Caco-2 (cell line): ENCODE measurements around the gene ALDH5A1. TPM values are rescaled to one million over a fixed set of nuclear protein-coding genes. Genes with fewer than 3 reads are reported as not detected.

Source experiments
- BruUV-seq: library from RNA; stranded (reverse); fragments of 400-500 nt; replicated peaks from 2 replicates; lab custom pipeline; 2021; lab: Mats Ljungman, UMichigan
- CTCF ChIA-PET: fragments of 300-600 bp; sonication (Branson Sonifier 250); formaldehyde crosslinking; loops from one replicate; lab custom pipeline; 2022; ENCODE audit warnings: antibody characterized with exemption; lab: Charles Lee
- POLR2A ChIA-PET: fragments of 300-600 bp; sonication (Branson Sonifier 250); formaldehyde crosslinking; loops from one replicate; lab custom pipeline; 2022; ENCODE audit warnings: antibody characterized with exemption; lab: Charles Lee
- DNase-seq, 2 experiments: peaks; one replicate each; pipeline versions ENCODE4 v3.0.0 to v3.0.0-alpha.2; 2020 to 2022
- H3K27me3 ChIP-seq: replicated peaks from 2 replicates; pipeline ENCODE4 v1.6.0; 2011; ENCODE audit warnings: low read length; ENCODE audit not compliant: control insufficient read depth, insufficient read depth
- H3K36me3 ChIP-seq: 2 replicates; pipeline ENCODE4 v1.5.1; 2011; ENCODE audit warnings: low read length; ENCODE audit not compliant: control insufficient read depth, insufficient read depth
- H3K4me1 ChIP-seq: fragments of 250-450 bp; sonication (Bioruptor Pico); 2 replicates; pipeline ENCODE4 v1.5.1; 2020; ENCODE audit warnings: mild to moderate bottlenecking
- H3K4me3 ChIP-seq: 2 replicates; pipeline ENCODE4 v1.5.1; 2011; ENCODE audit warnings: low read depth, mild to moderate bottlenecking, control low read depth, low read length
- H3K9me3 ChIP-seq: fragments of 250-450 bp; sonication (Bioruptor Pico); 2 replicates; pipeline ENCODE4 v1.5.1; 2020; ENCODE audit warnings: mild to moderate bottlenecking, moderate library complexity
- H3K27ac Mint-ChIP-seq: one replicate; pipeline ENCODE4 v1.8.0; 2022; ENCODE audit warnings: mixed read lengths; ENCODE audit not compliant: unreplicated experiment
- H3K27me3 Mint-ChIP-seq: one replicate; pipeline ENCODE4 v1.8.0; 2022; ENCODE audit warnings: mixed read lengths; ENCODE audit not compliant: insufficient read depth, unreplicated experiment
- H3K36me3 Mint-ChIP-seq: one replicate; pipeline ENCODE4 v1.8.0; 2022; ENCODE audit warnings: mild to moderate bottlenecking, mixed read lengths; ENCODE audit not compliant: insufficient read depth, unreplicated experiment
- H3K4me1 Mint-ChIP-seq: one replicate; pipeline ENCODE4 v1.8.0; 2022; ENCODE audit warnings: low read depth, mixed read lengths; ENCODE audit not compliant: unreplicated experiment
- H3K4me3 Mint-ChIP-seq: one replicate; pipeline ENCODE4 v1.8.0; 2022; ENCODE audit warnings: mild to moderate bottlenecking, moderate library complexity, mixed read lengths; ENCODE audit not compliant: unreplicated experiment
- H3K9me3 Mint-ChIP-seq: one replicate; pipeline ENCODE4 v1.8.0; 2022; ENCODE audit warnings: mixed read lengths; ENCODE audit not compliant: unreplicated experiment
- intact Hi-C: fragments of 100-400 bp; cut with micrococcal nuclease; formaldehyde crosslinking; loops from one replicate; pipeline ENCODE4 v1.10.0; 2022; ENCODE audit not compliant: unreplicated experiment
- total RNA-seq: library from RNA; stranded (reverse); gene quantifications from 2 replicates; pipeline ENCODE4 v1.2.3, GENCODE V29; 2022
- TF ChIP-seq, protein P1 (sequence below), 2 experiments: fragments of 200-600 bp in 1 of 2; IDR thresholded peaks; 1 replicate in 1 of 2; 2 replicates in 1 of 2; pipeline versions ENCODE4 v1.5.1 to v1.8.0; 2011 to 2022; ENCODE audit warnings: antibody characterized with exemption in 1 of 2, control low read depth in 1 of 2, inconsistent platforms in 1 of 2, low read depth in 1 of 2, low read length in 1 of 2, mild to moderate bottlenecking in 1 of 2, moderate library complexity in 1 of 2; ENCODE audit not compliant: insufficient read depth in 1 of 2, severe bottlenecking in 1 of 2, unreplicated experiment in 1 of 2

ALDH5A1 gene
- total RNA-seq, 1 experiment from 2014 or later, result 45.3 TPM

- peaks cover 11% of the 10 kb centered on the region for H3K4me1 Mint-ChIP-seq
- H3K36me3 Mint-ChIP-seq, result no peaks in the 10 kb centered on the region
- no peak overlapping the region for H3K27ac Mint-ChIP-seq
- CTCF ChIA-PET, result interaction anchor here (0.7 kb wide), 2 partner anchors 14 to 54 kb away, joined by 3 read pairs; no protein-coding TSS in a partner anchor
- Histone ChIP-seq H3K4me1 (peaks cover 10% of the 10 kb centered on the region), H3K36me3 (no peaks in the 10 kb centered on the region), H3K4me3 (no peak overlapping the region), H3K27me3 (no peaks in the 10 kb centered on the region), H3K9me3 (no peaks in the 10 kb centered on the region)
- no peaks in the 10 kb centered on the region for H3K9me3 Mint-ChIP-seq
- POLR2A ChIA-PET, result interaction anchor here (0.6 kb wide), 1 partner anchor 198 kb away, joined by 5 read pairs; no protein-coding TSS in a partner anchor
- no peak for DNase-seq
- H3K27me3 Mint-ChIP-seq, result no peaks in the 10 kb centered on the region
- TF ChIP-seq, protein P1, sequence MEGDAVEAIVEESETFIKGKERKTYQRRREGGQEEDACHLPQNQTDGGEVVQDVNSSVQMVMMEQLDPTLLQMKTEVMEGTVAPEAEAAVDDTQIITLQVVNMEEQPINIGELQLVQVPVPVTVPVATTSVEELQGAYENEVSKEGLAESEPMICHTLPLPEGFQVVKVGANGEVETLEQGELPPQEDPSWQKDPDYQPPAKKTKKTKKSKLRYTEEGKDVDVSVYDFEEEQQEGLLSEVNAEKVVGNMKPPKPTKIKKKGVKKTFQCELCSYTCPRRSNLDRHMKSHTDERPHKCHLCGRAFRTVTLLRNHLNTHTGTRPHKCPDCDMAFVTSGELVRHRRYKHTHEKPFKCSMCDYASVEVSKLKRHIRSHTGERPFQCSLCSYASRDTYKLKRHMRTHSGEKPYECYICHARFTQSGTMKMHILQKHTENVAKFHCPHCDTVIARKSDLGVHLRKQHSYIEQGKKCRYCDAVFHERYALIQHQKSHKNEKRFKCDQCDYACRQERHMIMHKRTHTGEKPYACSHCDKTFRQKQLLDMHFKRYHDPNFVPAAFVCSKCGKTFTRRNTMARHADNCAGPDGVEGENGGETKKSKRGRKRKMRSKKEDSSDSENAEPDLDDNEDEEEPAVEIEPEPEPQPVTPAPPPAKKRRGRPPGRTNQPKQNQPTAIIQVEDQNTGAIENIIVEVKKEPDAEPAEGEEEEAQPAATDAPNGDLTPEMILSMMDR (IDR thresholded peaks at IDR 0.05; ENCODE audit: insufficient read depth in 1 of 2, low read depth in 1 of 2, low read length in 1 of 2, severe bottlenecking in 1 of 2, unreplicated experiment in 1 of 2), result no peak
- intact Hi-C loops, result no loop called here
- no TSS peak for BruUV-seq
- H3K4me3 Mint-ChIP-seq, result no peak overlapping the region
These were observed 56.4 kb downstream of the ALDH5A1 start for GRCh38 chr6:24551139-24551538.

DNA sequence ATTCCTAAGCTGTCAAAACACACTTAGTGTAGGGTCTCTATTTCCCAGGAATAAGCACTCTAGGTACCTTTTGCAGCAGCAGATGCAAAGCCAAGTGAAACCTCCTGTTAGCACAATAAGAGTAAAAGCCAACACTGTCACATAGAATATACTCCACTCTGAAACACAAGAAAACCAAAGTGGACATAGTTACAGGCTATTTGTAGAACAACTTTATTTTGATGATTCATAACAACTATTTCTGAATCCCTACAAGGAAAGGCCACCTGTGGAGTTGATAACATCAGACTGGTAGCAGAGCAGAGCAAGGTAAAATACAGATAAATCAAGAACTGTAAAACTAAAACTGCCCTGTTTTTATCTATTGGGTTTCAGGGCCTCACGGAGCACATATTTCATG is 59.7 kb downstream of the ALDH5A1 start:
- intact Hi-C loops, result no loop called here
- no peak overlapping the region for H3K27ac Mint-ChIP-seq
- no peaks in the 10 kb centered on the region for H3K36me3 ChIP-seq
- ChIA-PET POLR2A (no interaction called here), CTCF (no interaction called here)
- no peaks in the 10 kb centered on the region for H3K9me3 Mint-ChIP-seq
- TF ChIP-seq, protein P1 (IDR thresholded peaks at IDR 0.05; ENCODE audit: insufficient read depth in 1 of 2, low read depth in 1 of 2, low read length in 1 of 2, severe bottlenecking in 1 of 2, unreplicated experiment in 1 of 2), result no peak
- H3K27me3 Mint-ChIP-seq, result no peaks in the 10 kb centered on the region
- no TSS peak for BruUV-seq
- no peak overlapping the region for H3K4me3 Mint-ChIP-seq
- H3K4me3 ChIP-seq, result no peak overlapping the region
- no peaks in the 10 kb centered on the region for H3K36me3 Mint-ChIP-seq
- peaks cover 7% of the 10 kb centered on the region for H3K4me1 ChIP-seq
- no peaks in the 10 kb centered on the region for H3K9me3 ChIP-seq
- peaks cover 9% of the 10 kb centered on the region for H3K4me1 Mint-ChIP-seq
- no peak for DNase-seq
- no peaks in the 10 kb centered on the region for H3K27me3 ChIP-seq

DNA sequence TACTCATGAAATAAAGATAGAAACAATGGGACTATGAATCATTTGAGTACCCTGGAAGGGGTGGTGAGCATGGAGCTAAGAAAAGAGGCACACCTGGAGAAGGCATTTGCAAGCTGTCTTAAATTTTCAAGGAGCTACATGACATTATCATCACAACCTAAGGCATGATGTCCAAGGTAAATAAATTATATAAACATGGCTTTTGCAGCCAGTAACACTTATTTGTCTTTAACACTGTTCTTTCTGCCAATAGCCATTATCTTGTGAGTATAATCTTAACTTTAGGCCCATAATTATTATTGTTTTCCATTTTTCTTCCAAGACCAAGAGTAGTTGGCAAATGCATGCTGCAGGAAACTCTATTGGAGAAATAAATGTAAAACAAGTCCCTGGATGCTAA is 63.7 kb downstream of the ALDH5A1 start:
- POLR2A ChIA-PET, result no interaction called here
- Mint-ChIP-seq H3K4me3 (no peak overlapping the region), H3K9me3 (no peaks in the 10 kb centered on the region), H3K36me3 (no peaks in the 10 kb centered on the region), H3K4me1 (no peaks in the 10 kb centered on the region), H3K27ac (no peak overlapping the region), H3K27me3 (peaks cover 7% of the 10 kb centered on the region)
- no TSS peak for BruUV-seq
- DNase-seq, result no peak
- CTCF ChIA-PET, result no interaction called here
- H3K27me3 ChIP-seq, result no peaks in the 10 kb centered on the region
- no peak overlapping the region for H3K4me3 ChIP-seq
- no peaks in the 10 kb centered on the region for H3K36me3 ChIP-seq
- no peaks in the 10 kb centered on the region for H3K4me1 ChIP-seq
- no peaks in the 10 kb centered on the region for H3K9me3 ChIP-seq
- TF ChIP-seq, protein P1 (IDR thresholded peaks at IDR 0.05; ENCODE audit: insufficient read depth in 1 of 2, low read depth in 1 of 2, low read length in 1 of 2, severe bottlenecking in 1 of 2, unreplicated experiment in 1 of 2), result no peak
- intact Hi-C loops, result no loop called here
